Left colon (tissue), 2 donors: ENCODE measurements around the gene TSPEAR. TPM values are rescaled to one million over a fixed set of nuclear protein-coding genes. Genes with fewer than 3 reads are reported as not detected.
A peak's percentile ranks its signal among the peaks of the same experiment; 100 is the strongest.
"Not testable (repeated sequence)": the region's sequence is repeated elsewhere in the genome, so short reads cannot be mapped to it uniquely, and the experiment has no call there.

Source experiments
- ATAC-seq: fragments of 200-7000 bp; cut with Tn5 transposase; one replicate; pipeline ENCODE4 v1.9.1; 2020; ENCODE audit warnings: mild to moderate bottlenecking, moderate library complexity
- DNase-seq, 2 donors: peaks; one replicate each; pipeline ENCODE4 v3.0.0-alpha.2; 2020
- intact Hi-C, 2 donors: fragments of 100-400 bp; cut with DNase I in 1 of 2; cut with micrococcal nuclease in 1 of 2; formaldehyde crosslinking; loops; one replicate each; pipeline versions ENCODE4 v1.11.2 to v1.14.0; 2022; cut with DNase I, micrococcal nuclease
- total RNA-seq, 2 donors: library from RNA; stranded (reverse); fragmentation: NEBNext Ultra II Directional; extraction: Animal tissue kit (Norgen Biotek cat#: 25700); gene quantifications; one replicate each; pipeline ENCODE4 v1.2.1, GENCODE V29; 2021
- donor health status: DM: no; HTN: no; CAD: no.
- donor health status: DM: yes; HTN: yes; CAD: no.

The TSPEAR gene
- total RNA-seq, 2 donors from 2014 or later = 0.09 TPM; not detected in 1

- DNase-seq (no peak), ATAC-seq (no peak)
- intact Hi-C loops = loop anchor here in 1 of 2 donors (10.0 kb wide), 1 partner anchor 283 kb away; no protein-coding TSS in a partner anchor
These were observed 199.5 kb downstream of the TSPEAR start for GRCh38 chr21:44511938-44512275.

- intact Hi-C loops = loop anchor here in 1 of 2 donors (10.0 kb wide), 1 partner anchor 283 kb away; no protein-coding TSS in a partner anchor
- ATAC-seq (no peak), DNase-seq (no peak)
These were observed 200.0 kb downstream of the TSPEAR start for GRCh38 chr21:44511219-44511937.

GRCh38 chr21:44510508-44511218 is 200.7 kb downstream of the TSPEAR start:
- peak; percentile 44 to 76 for DNase-seq
- peak; percentile 87 for ATAC-seq
- intact Hi-C loops = loop anchor here in 1 of 2 donors (10.0 kb wide), 1 partner anchor 284 kb away; no protein-coding TSS in a partner anchor

- no peak for DNase-seq
- intact Hi-C loops = loop anchor here in 1 of 2 donors (10.0 kb wide), 1 partner anchor 285 kb away; no protein-coding TSS in a partner anchor
- no peak for ATAC-seq
These were observed 201.3 kb downstream of the TSPEAR start for GRCh38 chr21:44510109-44510507.

DNA sequence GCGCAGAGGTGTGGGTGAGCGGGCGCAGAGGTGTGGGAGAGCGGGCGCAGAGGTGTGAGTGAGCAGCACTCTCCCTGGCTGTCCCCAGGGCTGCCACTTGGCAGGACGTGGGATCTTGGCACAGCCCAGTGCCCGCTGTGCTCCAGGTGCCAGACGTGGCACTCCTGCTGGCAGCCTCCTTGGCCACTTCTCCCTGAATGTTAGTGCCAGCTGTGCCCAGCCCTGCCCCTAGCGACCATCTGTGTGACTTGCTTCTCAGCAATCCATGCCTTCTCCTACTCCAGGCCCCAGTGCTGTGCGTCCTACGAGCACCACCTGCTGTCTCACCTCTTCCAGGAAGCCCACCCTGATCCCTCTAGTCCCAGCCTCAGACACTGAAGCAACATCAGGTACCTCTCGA is 201.8 kb downstream of the TSPEAR start:
- ATAC-seq (peak; percentile 92), DNase-seq (peak; percentile 68 to 77)
- intact Hi-C loops = no loop called here

GRCh38 chr21:44508711-44509445 is 202.5 kb downstream of the TSPEAR start:
- ATAC-seq (no peak), DNase-seq (no peak)
- intact Hi-C loops = no loop called here

- intact Hi-C loops = no loop called here
- ATAC-seq (no peak), DNase-seq (no peak)
These were observed 203.0 kb downstream of the TSPEAR start for GRCh38 chr21:44508426-44508710.

GRCh38 chr21:44507673-44508425 is 203.5 kb downstream of the TSPEAR start:
- DNase-seq (no peak), ATAC-seq (no peak)
- intact Hi-C loops = no loop called here

DNA sequence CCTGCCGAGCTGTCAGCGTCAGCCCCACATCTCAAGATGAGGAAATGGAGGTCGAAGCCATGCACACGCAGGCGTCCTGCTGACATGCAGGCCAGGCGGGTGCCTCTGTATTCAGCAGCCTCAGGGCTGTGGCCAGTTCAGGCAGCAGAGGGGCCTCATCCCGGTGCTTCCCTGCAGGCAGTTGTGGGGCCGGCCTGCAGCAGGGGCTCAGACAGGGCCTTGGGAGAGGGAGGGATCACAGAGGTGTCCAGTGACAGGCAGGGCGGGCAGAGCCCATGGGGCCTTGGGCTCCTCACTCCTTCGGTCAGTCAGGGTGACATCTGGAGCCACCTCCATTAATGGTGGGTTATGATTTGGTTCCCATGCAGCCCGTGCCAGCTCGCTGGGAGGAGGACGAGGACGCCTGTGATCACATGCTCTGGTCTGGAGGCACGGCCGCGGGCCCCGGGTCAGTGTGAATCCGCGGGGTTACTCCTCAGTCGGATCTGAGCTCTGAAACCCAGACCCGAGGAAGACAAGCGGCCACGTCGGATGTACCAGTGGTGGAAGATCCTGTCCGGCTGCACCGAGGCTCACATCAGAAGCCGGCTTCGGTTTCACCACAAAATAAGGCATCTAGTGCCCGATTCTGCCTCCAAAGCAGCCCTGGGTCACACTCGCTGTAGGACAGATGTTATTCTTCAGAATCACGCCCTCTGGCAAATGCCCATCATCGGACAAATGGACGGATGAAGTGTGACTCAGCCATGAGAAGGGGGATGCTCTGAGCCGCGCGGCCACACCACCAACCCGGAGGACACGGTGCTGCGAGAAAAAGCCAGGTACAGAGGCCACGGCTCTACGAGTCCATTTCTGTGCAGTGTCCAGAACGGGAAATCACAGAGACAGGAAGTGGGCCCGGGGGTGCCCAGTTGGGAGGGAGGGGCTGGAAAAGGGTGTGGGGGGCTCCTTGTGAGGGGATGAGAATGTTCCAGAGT is 204.8 kb downstream of the TSPEAR start:
- intact Hi-C loops = no loop called here
- DNase-seq (no peak), ATAC-seq (no peak)

DNA sequence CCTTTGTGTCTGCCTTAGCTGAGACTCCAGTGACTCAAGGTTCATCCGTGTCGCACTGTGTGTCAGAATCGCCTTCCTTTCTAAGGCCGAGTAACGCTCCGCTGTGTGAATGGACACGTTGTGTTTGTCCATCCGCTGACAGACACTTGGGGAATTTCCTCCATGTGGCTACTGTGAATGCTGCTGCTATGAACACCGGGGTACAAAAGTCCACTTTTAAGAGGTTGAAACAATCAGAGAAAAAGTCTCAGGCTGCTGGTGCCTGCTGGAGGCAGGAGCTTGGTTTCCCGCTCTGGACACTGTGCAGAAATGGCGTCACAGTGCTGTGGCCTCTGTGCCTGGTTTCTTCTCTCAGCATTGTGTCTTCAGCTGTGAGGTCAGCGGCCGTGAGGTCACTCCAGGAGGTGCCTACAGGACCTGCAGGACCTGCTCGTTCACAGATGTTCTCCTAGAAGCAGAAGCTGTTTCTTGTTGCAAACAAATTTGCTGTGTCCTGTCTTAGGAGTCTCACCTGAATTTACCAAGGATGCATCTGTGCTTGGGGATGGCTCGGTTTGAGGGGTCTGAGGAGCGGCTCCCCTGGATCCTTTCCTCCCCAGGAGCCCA is 205.6 kb downstream of the TSPEAR start:
- intact Hi-C loops = no loop called here
- DNase-seq (no peak), ATAC-seq (no peak)

DNA sequence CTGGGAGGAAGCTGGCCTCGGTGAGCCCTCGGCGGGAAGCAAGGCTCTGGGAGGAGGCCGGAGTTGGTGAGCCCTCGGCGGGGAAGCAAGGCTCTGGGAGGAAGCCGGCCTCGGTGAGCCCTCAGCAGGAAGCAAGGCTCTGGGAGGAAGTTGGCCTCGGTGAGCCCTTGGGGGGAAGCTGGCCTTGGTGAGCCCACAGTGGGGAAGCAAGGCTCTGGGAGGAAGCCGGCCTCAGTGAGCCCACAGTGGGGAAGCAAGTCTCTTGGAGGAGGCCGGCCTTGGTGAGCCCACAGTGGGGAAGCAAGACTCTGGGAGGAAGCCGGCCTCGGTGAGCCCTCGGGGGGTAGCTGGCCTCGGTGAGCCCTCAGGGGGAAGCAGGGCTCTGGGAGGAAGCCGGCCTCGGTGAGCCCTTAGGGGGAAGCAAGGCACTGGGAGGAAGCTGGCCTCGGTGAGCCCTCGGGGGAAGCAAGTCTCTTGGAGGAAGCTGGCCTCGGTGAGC is 207.4 kb downstream of the TSPEAR start:
- intact Hi-C loops = no loop called here
- DNase-seq (no peak), ATAC-seq (no peak)

DNA sequence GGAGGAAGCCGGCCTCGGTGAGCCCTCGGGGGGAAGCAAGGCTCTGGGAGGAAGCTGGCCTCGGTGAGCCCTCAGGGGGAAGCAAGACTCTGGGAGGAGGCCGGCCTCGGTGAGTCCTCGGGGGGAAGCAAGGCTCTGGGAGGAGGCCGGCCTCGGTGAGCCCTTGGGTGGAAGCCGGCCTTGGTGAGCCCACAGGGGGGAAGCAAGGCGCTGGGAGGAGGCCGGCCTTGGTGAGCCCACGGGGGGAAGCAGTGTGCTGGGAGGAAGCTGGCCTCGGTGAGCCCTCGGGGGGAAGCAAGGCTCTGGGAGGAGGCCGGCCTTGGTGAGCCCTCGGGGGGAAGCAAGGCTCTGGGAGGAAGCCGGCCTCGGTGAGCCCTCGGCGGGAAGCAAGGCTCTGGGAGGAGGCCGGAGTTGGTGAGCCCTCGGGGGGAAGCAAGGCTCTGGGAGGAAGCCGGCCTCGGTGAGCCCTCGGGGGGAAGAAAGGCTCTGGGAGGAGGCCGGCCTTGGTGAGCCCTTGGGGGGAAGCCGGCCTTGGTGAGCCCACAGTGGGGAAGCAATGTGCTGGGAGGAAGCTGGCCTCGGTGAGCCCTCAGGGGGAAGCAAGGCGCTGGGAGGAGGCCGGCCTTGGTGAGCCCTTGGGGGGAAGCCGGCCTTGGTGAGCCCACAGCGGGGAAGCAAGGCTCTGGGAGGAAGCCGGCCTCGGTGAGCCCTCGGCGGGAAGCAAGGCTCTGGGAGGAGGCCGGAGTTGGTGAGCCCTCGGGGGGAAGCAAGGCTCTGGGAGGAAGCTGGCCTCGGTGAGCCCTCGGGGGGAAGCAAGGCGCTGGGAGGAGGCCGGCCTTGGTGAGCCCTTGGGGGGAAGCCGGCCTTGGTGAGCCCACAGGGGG is 208.1 kb downstream of the TSPEAR start:
- DNase-seq, ATAC-seq, intact Hi-C loops: not testable (repeated sequence)

DNA sequence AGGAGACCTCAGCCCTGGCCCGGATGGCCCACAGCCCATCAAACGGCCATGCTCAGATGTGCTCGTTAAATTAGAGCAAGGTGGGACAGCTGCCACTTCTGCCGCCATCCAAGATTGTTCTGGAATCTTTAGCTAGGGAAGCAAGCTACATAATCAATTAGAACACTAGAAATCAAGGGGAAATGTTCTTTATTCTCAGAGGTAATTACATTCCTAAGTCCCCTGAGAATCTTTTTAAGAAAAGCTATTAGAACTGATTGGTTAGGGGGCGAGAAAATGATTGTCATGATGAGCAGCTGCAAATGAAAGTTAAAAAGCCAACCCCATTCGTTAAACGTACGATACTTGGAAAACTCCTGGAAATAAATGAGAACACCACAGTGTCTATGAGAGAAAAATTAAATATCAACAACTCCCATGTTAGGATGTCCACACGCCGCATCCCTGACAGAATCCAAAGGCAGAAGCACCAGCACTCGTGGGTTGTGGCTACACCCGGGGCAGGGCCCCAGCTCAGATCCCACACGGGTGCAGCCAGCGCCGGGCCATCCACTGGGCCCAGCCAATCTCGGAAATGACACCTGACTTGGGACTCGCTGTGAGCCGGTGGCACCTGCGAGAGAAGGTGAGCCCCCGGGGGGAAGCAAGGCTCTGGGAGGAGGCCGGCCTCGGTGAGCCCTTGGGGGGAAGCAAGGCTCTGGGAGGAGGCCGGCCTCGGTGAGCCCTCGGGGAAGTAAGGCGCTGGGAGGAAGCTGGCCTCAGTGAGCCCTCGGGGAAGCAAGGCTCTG is 209.0 kb downstream of the TSPEAR start:
- DNase-seq = no peak
- ATAC-seq = no peak
- intact Hi-C loops = no loop called here

- intact Hi-C loops = no loop called here
- ATAC-seq = no peak
- no peak for DNase-seq
These were observed 211.3 kb downstream of the TSPEAR start for GRCh38 chr21:44500111-44500510.

DNA sequence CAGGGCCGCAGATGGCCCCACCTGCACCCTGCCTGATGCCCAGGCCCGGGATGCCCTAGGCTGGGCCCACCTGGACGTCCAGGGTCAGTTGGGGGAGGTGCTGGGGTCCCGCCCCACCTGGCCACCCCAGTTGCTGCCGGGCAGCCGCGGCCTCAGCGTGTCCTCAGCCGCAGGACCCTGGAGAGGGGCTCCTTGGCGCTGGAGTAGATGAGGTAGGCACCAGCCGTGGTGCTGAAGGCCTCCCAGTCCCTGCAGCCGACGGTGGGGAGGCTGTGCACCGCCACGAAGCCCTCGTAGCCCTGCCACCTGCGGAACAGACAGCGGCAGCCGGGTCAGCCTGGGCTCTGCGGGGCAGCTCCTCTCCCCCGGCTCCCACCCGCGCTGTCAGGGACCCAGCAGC is 211.7 kb downstream of the TSPEAR start:
- DNase-seq (no peak), ATAC-seq (no peak)
- intact Hi-C loops = no loop called here

DNA sequence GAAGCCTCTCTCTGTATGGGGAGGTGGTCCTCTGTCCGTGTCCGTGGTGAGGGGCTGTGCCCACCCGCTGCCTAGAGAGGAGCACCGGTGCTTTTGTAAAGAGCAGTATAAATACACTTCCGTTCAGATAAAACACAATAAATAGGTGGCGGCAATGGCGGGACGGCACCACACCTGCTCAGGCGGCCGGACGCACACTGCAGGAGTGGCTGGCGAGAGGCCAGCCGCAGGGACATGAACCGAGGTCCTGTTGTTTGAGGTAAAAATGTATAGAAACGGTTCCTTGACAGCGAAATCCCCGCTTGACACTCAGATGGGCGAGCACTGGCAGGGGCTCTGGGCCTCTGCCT is 212.2 kb downstream of the TSPEAR start:
- intact Hi-C loops = no loop called here
- peak in 1 of 2 donors; percentile 54 for DNase-seq
- ATAC-seq = peak; percentile 88
